ENCODE data around the gene CDCP2.

The CDCP2 gene

GRCh38 chr1:54136963-54137533, 15.8 kb downstream of the CDCP2 start:
- no peaks in the 10 kb centered on the region for H3K27me3 Mint-ChIP-seq
- no peaks in the 10 kb centered on the region for H3K9me3 Mint-ChIP-seq
- intact Hi-C loops (cut with micrococcal nuclease): no loop called here
- no peak overlapping the region for H3K27ac Mint-ChIP-seq
- H3K4me3 Mint-ChIP-seq: no peak overlapping the region
- no peaks in the 10 kb centered on the region for H3K36me3 Mint-ChIP-seq (ENCODE audit: low read depth)
- H3K4me1 Mint-ChIP-seq (ENCODE audit: low read depth): no peaks in the 10 kb centered on the region

DNA sequence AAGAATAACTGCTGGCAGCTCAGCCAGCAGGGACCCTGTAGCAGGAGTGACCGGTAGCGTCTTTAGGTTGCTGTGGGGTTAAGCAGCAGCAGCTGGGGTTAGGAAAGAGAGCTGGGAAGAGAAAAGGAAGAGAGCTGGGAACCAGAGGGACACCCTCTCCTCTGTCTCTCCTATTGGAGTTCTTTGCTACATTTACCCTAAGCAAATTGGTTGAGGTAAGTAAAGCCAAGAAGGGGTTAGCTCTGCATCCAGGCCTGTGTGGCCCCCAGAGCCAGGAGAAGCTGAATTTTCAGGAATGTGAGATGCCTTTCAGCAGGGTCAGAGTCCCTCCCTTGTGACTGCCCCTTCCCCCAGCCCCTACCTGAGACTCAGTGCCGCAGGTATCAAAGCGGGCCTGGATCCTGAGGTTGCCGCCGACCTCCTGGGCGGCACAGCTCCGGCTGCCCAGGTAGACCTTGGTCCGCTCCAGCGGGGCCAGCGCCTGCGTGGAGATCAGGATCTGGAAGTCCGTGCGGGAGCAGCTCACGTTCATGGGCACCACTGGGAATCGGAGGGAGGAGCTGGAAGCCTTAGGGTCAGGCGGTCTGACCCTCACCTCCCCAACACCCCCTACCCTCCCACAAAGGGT, 16.4 kb downstream of the CDCP2 start:
- Mint-ChIP-seq H3K9me3 (no peaks in the 10 kb centered on the region), H3K4me1 (ENCODE audit: low read depth) (no peaks in the 10 kb centered on the region), H3K27me3 (no peaks in the 10 kb centered on the region), H3K4me3 (no peak overlapping the region), H3K36me3 (ENCODE audit: low read depth) (no peaks in the 10 kb centered on the region), H3K27ac (no peak overlapping the region)
- intact Hi-C loops (cut with micrococcal nuclease): no loop called here

DNA sequence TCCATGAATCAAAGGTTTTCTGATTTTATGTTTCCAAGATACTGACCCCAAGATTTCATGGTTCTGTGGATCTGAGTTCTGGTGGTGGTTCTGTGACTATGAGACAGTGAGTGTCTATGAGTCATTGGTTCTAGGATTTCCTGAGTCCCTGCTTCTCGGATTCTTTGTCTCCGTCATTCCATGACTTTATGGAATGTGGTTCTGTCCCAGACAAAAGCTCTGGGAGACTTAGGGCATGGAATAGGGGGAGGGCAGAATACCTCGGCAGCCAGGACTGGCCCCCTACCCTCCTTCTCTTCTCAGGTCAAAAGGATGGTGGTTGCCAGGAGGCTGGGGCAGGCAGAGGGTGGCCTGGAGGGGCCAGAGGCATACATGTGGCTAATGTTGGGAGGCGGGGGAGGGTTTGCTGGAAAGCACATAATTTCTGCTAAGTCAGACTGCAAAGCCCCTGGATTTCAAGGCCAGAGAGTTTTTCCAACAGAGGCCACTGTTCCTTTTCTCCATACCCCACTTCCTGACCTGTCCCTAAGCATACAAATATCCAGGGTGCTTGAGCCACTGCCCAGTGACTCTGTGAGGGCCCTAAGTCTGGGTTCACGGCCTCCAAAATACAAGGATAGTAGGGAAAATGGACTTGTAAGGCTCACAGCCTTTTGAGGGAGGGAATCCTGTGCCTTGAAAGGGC, 17.2 kb downstream of the CDCP2 start:
- Mint-ChIP-seq H3K9me3 (no peaks in the 10 kb centered on the region), H3K36me3 (ENCODE audit: low read depth) (no peaks in the 10 kb centered on the region), H3K27me3 (no peaks in the 10 kb centered on the region), H3K4me3 (no peak overlapping the region), H3K4me1 (ENCODE audit: low read depth) (no peaks in the 10 kb centered on the region), H3K27ac (no peak overlapping the region)
- intact Hi-C loops (cut with micrococcal nuclease): no loop called here

- Mint-ChIP-seq H3K9me3 (no peaks in the 10 kb centered on the region), H3K4me1 (ENCODE audit: low read depth) (no peaks in the 10 kb centered on the region), H3K27ac (no peak overlapping the region), H3K36me3 (ENCODE audit: low read depth) (no peaks in the 10 kb centered on the region), H3K4me3 (no peak overlapping the region), H3K27me3 (no peaks in the 10 kb centered on the region)
- intact Hi-C loops (cut with micrococcal nuclease): no loop called here
Measured at GRCh38 chr1:54134295-54134694, 18.5 kb downstream of the CDCP2 start.

DNA sequence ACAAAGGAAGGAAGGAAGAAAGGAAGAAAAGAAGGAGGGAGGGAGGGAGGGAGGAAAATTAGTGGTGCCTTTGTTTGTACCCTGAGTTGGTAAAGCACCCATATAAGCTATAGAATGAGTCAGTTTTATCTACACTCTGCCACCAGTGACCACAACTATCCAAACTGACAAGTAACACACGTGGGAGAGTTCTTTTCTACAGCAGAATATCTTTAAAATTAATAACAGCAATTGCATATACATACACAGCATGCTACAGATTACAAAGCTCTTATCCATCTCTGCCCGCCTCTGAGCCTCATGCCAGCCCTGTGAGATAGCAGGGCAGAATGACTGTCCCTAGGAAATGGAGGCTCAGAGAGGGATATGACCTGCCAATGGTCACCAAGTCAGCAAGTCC, 20.3 kb downstream of the CDCP2 start:
- H3K27ac Mint-ChIP-seq: no peak overlapping the region
- H3K9me3 Mint-ChIP-seq: no peaks in the 10 kb centered on the region
- intact Hi-C loops (cut with micrococcal nuclease): no loop called here
- no peaks in the 10 kb centered on the region for H3K27me3 Mint-ChIP-seq
- H3K36me3 Mint-ChIP-seq (ENCODE audit: low read depth): no peaks in the 10 kb centered on the region
- no peak overlapping the region for H3K4me3 Mint-ChIP-seq
- H3K4me1 Mint-ChIP-seq (ENCODE audit: low read depth): no peaks in the 10 kb centered on the region

GRCh38 chr1:54131419-54131818, 21.4 kb downstream of the CDCP2 start:
- H3K4me1 Mint-ChIP-seq (ENCODE audit: low read depth): no peaks in the 10 kb centered on the region
- H3K36me3 Mint-ChIP-seq (ENCODE audit: low read depth): no peaks in the 10 kb centered on the region
- H3K4me3 Mint-ChIP-seq: no peak overlapping the region
- no peak overlapping the region for H3K27ac Mint-ChIP-seq
- H3K9me3 Mint-ChIP-seq: no peaks in the 10 kb centered on the region
- H3K27me3 Mint-ChIP-seq: no peaks in the 10 kb centered on the region
- intact Hi-C loops (cut with micrococcal nuclease): no loop called here

DNA sequence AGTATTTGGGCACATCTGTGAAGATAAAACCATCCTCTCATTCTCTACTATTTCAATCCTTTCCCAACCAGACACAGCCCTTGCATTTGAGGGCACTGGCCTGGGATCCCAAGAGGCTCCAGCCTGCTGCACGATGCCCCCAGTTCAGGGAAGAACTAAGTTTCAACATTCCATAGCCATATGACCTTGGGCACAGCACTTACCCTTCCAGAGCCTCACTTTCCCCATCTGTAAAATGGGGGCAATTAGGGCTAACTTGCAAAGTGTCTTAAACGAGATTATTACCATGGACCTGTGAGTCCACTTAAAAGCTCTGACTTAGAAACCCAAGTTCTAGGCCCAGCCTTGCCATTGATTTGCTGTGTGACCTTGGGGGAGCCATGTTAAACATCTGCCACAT, 22.9 kb downstream of the CDCP2 start:
- Mint-ChIP-seq H3K4me3 (no peak overlapping the region), H3K36me3 (ENCODE audit: low read depth) (no peaks in the 10 kb centered on the region), H3K27me3 (no peaks in the 10 kb centered on the region), H3K9me3 (no peaks in the 10 kb centered on the region), H3K27ac (no peak overlapping the region), H3K4me1 (ENCODE audit: low read depth) (peaks cover 8% of the 10 kb centered on the region)
- intact Hi-C loops (cut with micrococcal nuclease): no loop called here

DNA sequence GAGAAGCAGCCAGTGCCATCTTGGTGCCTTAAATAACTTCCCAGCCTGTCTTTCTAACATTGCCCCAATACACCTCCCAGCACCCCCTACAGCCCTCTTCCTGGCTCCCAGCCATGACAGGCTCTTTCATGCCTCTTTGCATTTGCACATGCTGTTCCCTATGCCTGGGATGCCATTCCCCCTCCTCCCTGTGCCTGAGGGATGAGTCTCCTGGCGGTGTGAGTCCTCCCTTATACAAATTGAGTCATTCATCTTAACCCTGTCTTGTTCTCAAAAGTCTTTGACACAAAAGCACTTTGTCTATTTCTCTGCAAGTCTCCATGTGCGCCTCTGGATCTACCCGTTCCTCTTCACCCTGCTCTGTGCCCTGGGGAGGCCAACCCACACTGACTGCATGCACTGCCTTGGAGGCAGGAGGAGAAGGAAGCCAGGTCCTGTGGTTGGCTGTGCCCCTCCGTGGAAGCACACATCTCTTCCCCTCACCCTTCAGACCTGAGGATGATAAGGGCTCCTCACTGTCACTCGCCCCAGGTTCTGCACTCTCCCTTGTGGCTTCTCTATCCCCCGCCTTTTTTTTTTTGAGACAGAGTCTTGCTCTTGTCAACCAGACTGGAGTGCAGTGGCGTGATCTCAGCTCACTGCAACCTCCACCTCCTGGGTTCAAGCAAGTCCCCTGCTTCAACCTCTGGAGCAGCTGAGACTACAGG, 25.1 kb downstream of the CDCP2 start:
- Mint-ChIP-seq H3K9me3 (no peaks in the 10 kb centered on the region), H3K36me3 (ENCODE audit: low read depth) (no peaks in the 10 kb centered on the region), H3K4me1 (ENCODE audit: low read depth) (peaks cover 8% of the 10 kb centered on the region), H3K27ac (no peak overlapping the region), H3K27me3 (no peaks in the 10 kb centered on the region), H3K4me3 (no peak overlapping the region)
- intact Hi-C loops (cut with micrococcal nuclease): no loop called here

GRCh38 chr1:54126271-54126815, 26.5 kb downstream of the CDCP2 start:
- no peaks in the 10 kb centered on the region for H3K36me3 Mint-ChIP-seq (ENCODE audit: low read depth)
- H3K4me3 Mint-ChIP-seq: no peak overlapping the region
- H3K27me3 Mint-ChIP-seq: peaks cover 11% of the 10 kb centered on the region
- H3K4me1 Mint-ChIP-seq (ENCODE audit: low read depth): peaks cover 12% of the 10 kb centered on the region
- no peaks in the 10 kb centered on the region for H3K9me3 Mint-ChIP-seq
- no peak overlapping the region for H3K27ac Mint-ChIP-seq
- intact Hi-C loops (cut with micrococcal nuclease): no loop called here

- H3K27me3 Mint-ChIP-seq: peaks cover 13% of the 10 kb centered on the region
- no peaks in the 10 kb centered on the region for H3K36me3 Mint-ChIP-seq (ENCODE audit: low read depth)
- intact Hi-C loops (cut with micrococcal nuclease): no loop called here
- peaks cover 14% of the 10 kb centered on the region for H3K4me1 Mint-ChIP-seq (ENCODE audit: low read depth)
- no peak overlapping the region for H3K27ac Mint-ChIP-seq
- H3K4me3 Mint-ChIP-seq: no peak overlapping the region
- no peaks in the 10 kb centered on the region for H3K9me3 Mint-ChIP-seq
Measured at GRCh38 chr1:54125386-54126070, 27.3 kb downstream of the CDCP2 start.

DNA sequence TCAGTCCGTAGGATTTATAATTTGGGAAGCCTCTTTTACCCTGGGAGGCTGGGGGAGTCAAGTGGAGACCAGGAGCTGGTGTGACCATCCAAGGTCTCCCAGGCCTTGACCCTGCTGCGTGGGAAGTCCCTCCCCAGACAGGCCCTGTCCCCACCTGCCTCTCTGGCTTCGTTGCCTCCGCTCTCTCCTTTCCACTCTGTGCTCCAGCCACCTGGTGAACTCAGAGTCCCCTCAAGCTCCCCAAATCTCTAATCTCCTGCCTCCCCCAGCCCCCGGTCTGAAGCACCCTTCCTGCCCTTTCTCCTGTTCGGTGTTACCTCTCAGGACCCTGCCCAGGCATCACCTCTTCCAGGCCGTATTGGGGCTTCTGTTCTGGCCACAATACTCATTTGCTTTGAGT, 27.9 kb downstream of the CDCP2 start:
- H3K4me1 Mint-ChIP-seq (ENCODE audit: low read depth): peaks cover 14% of the 10 kb centered on the region
- no peak overlapping the region for H3K27ac Mint-ChIP-seq
- H3K9me3 Mint-ChIP-seq: no peaks in the 10 kb centered on the region
- intact Hi-C loops (cut with micrococcal nuclease): no loop called here
- no peak overlapping the region for H3K4me3 Mint-ChIP-seq
- H3K27me3 Mint-ChIP-seq: peaks cover 13% of the 10 kb centered on the region
- no peaks in the 10 kb centered on the region for H3K36me3 Mint-ChIP-seq (ENCODE audit: low read depth)

- no peaks in the 10 kb centered on the region for H3K9me3 Mint-ChIP-seq
- intact Hi-C loops (cut with micrococcal nuclease): no loop called here
- no peak overlapping the region for H3K4me3 Mint-ChIP-seq
- peaks cover 14% of the 10 kb centered on the region for H3K4me1 Mint-ChIP-seq (ENCODE audit: low read depth)
- H3K27me3 Mint-ChIP-seq: peaks cover 13% of the 10 kb centered on the region
- no peak overlapping the region for H3K27ac Mint-ChIP-seq
- H3K36me3 Mint-ChIP-seq (ENCODE audit: low read depth): no peaks in the 10 kb centered on the region
Measured at GRCh38 chr1:54124472-54124871, 28.3 kb downstream of the CDCP2 start.

DNA sequence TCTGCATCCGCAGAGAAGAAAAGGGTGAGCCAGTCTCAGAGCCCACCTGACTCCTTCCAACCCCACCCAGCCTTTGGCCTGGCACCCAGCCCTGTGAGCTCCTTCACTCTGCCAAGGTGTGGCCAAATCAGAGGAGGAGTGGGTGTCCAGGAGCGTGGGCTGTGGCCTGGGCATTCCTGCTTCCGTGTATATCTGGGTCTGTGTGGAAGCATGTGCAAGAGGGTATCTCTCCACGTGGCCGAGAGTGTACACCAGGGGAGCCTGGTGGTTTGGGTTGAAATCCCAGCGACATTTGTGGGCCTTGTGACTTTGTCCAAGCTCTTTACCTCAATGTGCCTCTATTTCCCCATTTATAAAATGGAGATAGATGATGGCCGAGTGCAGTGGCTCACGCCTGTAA, 29.8 kb downstream of the CDCP2 start:
- Mint-ChIP-seq H3K27ac (no peak overlapping the region), H3K4me1 (ENCODE audit: low read depth) (peaks cover 14% of the 10 kb centered on the region), H3K27me3 (peaks cover 13% of the 10 kb centered on the region), H3K9me3 (no peaks in the 10 kb centered on the region), H3K36me3 (ENCODE audit: low read depth) (no peaks in the 10 kb centered on the region), H3K4me3 (no peak overlapping the region)
- intact Hi-C loops (cut with micrococcal nuclease): no loop called here
